ENCODE measurements around the gene CREBZF.
"Not testable (repeated sequence)": the region's sequence is repeated elsewhere in the genome, so short reads cannot be mapped to it uniquely, and the experiment has no call there.

Gene CREBZF

GRCh38 chr11:85664615-85665481 is at the start of gene CREBZF:
Gene CREBZF, minus strand, starts transcription at chr11:85665129. Its CDS starts 254 bp downstream, at chr11:85664875.
- DNase-seq, result peak; percentile 94 to 97

- DNase-seq, result no peak
These were observed 48.0 kb upstream of the CREBZF start for GRCh38 chr11:85712953-85713352.

- DNase-seq, result no peak
These were observed 46.0 kb upstream of the CREBZF start for GRCh38 chr11:85710917-85711316.

GRCh38 chr11:85709941-85710702 is 45.2 kb upstream of the CREBZF start:
- no peak for DNase-seq

- DNase-seq, result no peak
These were observed 40.9 kb upstream of the CREBZF start for GRCh38 chr11:85705800-85706199.

GRCh38 chr11:85704967-85705366 is 40.0 kb upstream of the CREBZF start:
- DNase-seq, result no peak

GRCh38 chr11:85699957-85700741 is 35.2 kb upstream of the CREBZF start:
- no peak for DNase-seq

- no peak for DNase-seq
These were observed 33.3 kb upstream of the CREBZF start for GRCh38 chr11:85698195-85698594.

GRCh38 chr11:85697747-85698146 is 32.8 kb upstream of the CREBZF start:
- no peak for DNase-seq

GRCh38 chr11:85695546-85695945 is 30.6 kb upstream of the CREBZF start:
- no peak for DNase-seq

- DNase-seq, result no peak
These were observed 29.6 kb upstream of the CREBZF start for GRCh38 chr11:85694385-85694980.

GRCh38 chr11:85685820-85686459 is 21.0 kb upstream of the CREBZF start, which contains the start of gene CCDC89:
Gene CCDC89, minus strand, starts transcription at chr11:85686195. Its CDS starts 65 bp downstream, at chr11:85686130.
- DNase-seq, result no peak

GRCh38 chr11:85685125-85685819 is 20.3 kb upstream of the CREBZF start:
- DNase-seq, result no peak

GRCh38 chr11:85682330-85683305 is 17.7 kb upstream of the CREBZF start:
- DNase-seq, result peak; percentile 70 to 73

GRCh38 chr11:85680897-85681296 is 16.0 kb upstream of the CREBZF start:
- DNase-seq, result no peak

GRCh38 chr11:85679576-85679975 is 14.6 kb upstream of the CREBZF start:
- DNase-seq, result no peak

- DNase-seq, result no peak
These were observed 8.5 kb upstream of the CREBZF start for GRCh38 chr11:85673393-85673792.

- DNase-seq, result no peak
These were observed 7.4 kb upstream of the CREBZF start for GRCh38 chr11:85672105-85672902.

GRCh38 chr11:85670949-85671663 is 6.2 kb upstream of the CREBZF start:
- not testable (repeated sequence) for DNase-seq
